HCT116 (cell line): ENCODE measurements around the gene PTPN18.

Experiments used
- CTCF ChIP-seq, 3 experiments: fragments of 200-600 bp in 1 of 3; sonication (generic) in 1 of 3; IDR thresholded peaks in 2 of 3; conservative IDR thresholded peaks in 1 of 3; 2 replicates each; pipeline ENCODE4 v1.5.1; 2012 to 2017; ENCODE audit warnings: low read depth in 2 of 3, low read length in 2 of 3, antibody characterized with exemption in 1 of 3, borderline replicate concordance in 1 of 3, control low read depth in 1 of 3, mild to moderate bottlenecking in 1 of 3, mixed read lengths in 1 of 3, mixed run types in 1 of 3, moderate library complexity in 1 of 3; ENCODE audit not compliant: insufficient read depth in 1 of 3
- POLR2A ChIP-seq: IDR thresholded peaks from 2 replicates; pipeline ENCODE4 v1.7.0; 2011; ENCODE audit warnings: borderline replicate concordance; ENCODE audit not compliant: insufficient read depth, insufficient read length; ENCODE audit errors: extremely low read depth

GRCh38 chr2:130336877-130337734, 18.8 kb upstream of the PTPN18 start:
- TF ChIP-seq POLR2A (peak; percentile 82), CTCF (IDR thresholded peaks at IDR 0.05 in 2 of 3, conservative IDR thresholded peaks at IDR 0.05 in 1 of 3; ENCODE audit: borderline replicate concordance in 1 of 3, insufficient read depth in 1 of 3, low read depth in 2 of 3, low read length in 2 of 3) (no peak)
